NCI-H1436 (cell line): ENCODE results near the gene ARMS2.

Experiments
- DNase-seq: peaks from one replicate; lab custom pipeline; 2025; lab: John Stamatoyannopoulos, UW

The ARMS2 gene

GRCh38 chr10:122473116-122473515 is 18.7 kb downstream of the ARMS2 start:
- DNase-seq, result no peak

GRCh38 chr10:122474131-122474818 is 19.8 kb downstream of the ARMS2 start:
- no peak for DNase-seq

GRCh38 chr10:122475100-122475499 is 20.6 kb downstream of the ARMS2 start:
- no peak for DNase-seq

- DNase-seq, result no peak
Measured at GRCh38 chr10:122475591-122476332, 21.3 kb downstream of the ARMS2 start.

- DNase-seq, result peak; percentile 56
Measured at GRCh38 chr10:122476333-122476695, 21.9 kb downstream of the ARMS2 start.

- no peak for DNase-seq
Measured at GRCh38 chr10:122477436-122477835, 23.0 kb downstream of the ARMS2 start.

- no peak for DNase-seq
Measured at GRCh38 chr10:122478971-122479370, 24.5 kb downstream of the ARMS2 start.

GRCh38 chr10:122480146-122480833 is 25.8 kb downstream of the ARMS2 start:
- DNase-seq, result no peak

GRCh38 chr10:122481296-122482056 is 27.0 kb downstream of the ARMS2 start:
- no peak for DNase-seq

- DNase-seq, result no peak
Measured at GRCh38 chr10:122484276-122485060, 30.0 kb downstream of the ARMS2 start.

- no peak for DNase-seq
Measured at GRCh38 chr10:122485670-122486069, 31.2 kb downstream of the ARMS2 start.

- DNase-seq, result no peak
Measured at GRCh38 chr10:122486406-122487080, 32.1 kb downstream of the ARMS2 start.

- DNase-seq, result peak; percentile 49
Measured at GRCh38 chr10:122487174-122487765, 32.8 kb downstream of the ARMS2 start.

GRCh38 chr10:122490268-122490667 is 35.8 kb downstream of the ARMS2 start:
- DNase-seq, result no peak

GRCh38 chr10:122490786-122491680 is 36.6 kb downstream of the ARMS2 start:
- DNase-seq, result no peak

- DNase-seq, result no peak
Measured at GRCh38 chr10:122492006-122492405, 37.6 kb downstream of the ARMS2 start.

- no peak for DNase-seq
Measured at GRCh38 chr10:122492999-122493481, 38.6 kb downstream of the ARMS2 start.

- no peak for DNase-seq
Measured at GRCh38 chr10:122493761-122494160, 39.3 kb downstream of the ARMS2 start.

- DNase-seq, result no peak
Measured at GRCh38 chr10:122494173-122494820, 39.8 kb downstream of the ARMS2 start.
